HT-29 (cell line): Measurements from ENCODE around the gene TRPC4. TPM values are rescaled to one million over a fixed set of nuclear protein-coding genes. Genes with fewer than 3 reads are reported as not detected.

ENCODE experiments used
- DNase-seq: peaks from one replicate; pipeline ENCODE4 v3.0.0-alpha.2; 2015; ENCODE audit warnings: low spot score
- total RNA-seq: library from RNA; depleted of rRNA; stranded (reverse); fragments of >200 nt; shearing (Covaris generic); gene quantifications from 2 replicates; pipeline ENCODE4 v1.2.3, GENCODE V29; 2014; rRNA removed

Gene TRPC4
- total RNA-seq: not detected in 2 replicates

- no peak for DNase-seq
Measured at GRCh38 chr13:37869756-37870488, at the start of gene TRPC4. TRPC4 (minus strand) TSS chr13:37869772; CDS start chr13:37783333, 86,439 bp downstream.

- DNase-seq: peak; percentile 9
Measured at GRCh38 chr13:37918751-37919150, 49.2 kb upstream of the TRPC4 start.

GRCh38 chr13:37918116-37918714 is 48.6 kb upstream of the TRPC4 start:
- DNase-seq: no peak

GRCh38 chr13:37914781-37915391 is 45.3 kb upstream of the TRPC4 start:
- DNase-seq: no peak

GRCh38 chr13:37910790-37911189 is 41.2 kb upstream of the TRPC4 start:
- no peak for DNase-seq

GRCh38 chr13:37906880-37907279 is 37.3 kb upstream of the TRPC4 start:
- DNase-seq: no peak

GRCh38 chr13:37905736-37906135 is 36.2 kb upstream of the TRPC4 start:
- no peak for DNase-seq

- DNase-seq: peak; percentile 10
Measured at GRCh38 chr13:37899753-37900152, 30.2 kb upstream of the TRPC4 start.

- DNase-seq: no peak
Measured at GRCh38 chr13:37893321-37893720, 23.7 kb upstream of the TRPC4 start.

GRCh38 chr13:37889820-37890219 is 20.2 kb upstream of the TRPC4 start:
- no peak for DNase-seq

- no peak for DNase-seq
Measured at GRCh38 chr13:37889102-37889501, 19.5 kb upstream of the TRPC4 start.

GRCh38 chr13:37886879-37887278 is 17.3 kb upstream of the TRPC4 start:
- no peak for DNase-seq

- DNase-seq: no peak
Measured at GRCh38 chr13:37884674-37885073, 15.1 kb upstream of the TRPC4 start.

- DNase-seq: no peak
Measured at GRCh38 chr13:37884026-37884425, 14.5 kb upstream of the TRPC4 start.

GRCh38 chr13:37878921-37879320 is 9.3 kb upstream of the TRPC4 start:
- no peak for DNase-seq

GRCh38 chr13:37878496-37878895 is 8.9 kb upstream of the TRPC4 start:
- DNase-seq: no peak

GRCh38 chr13:37870895-37871550 is 1.5 kb upstream of the TRPC4 start:
- no peak for DNase-seq

GRCh38 chr13:37870489-37870845 is 895 bp upstream of the TRPC4 start:
- no peak for DNase-seq

GRCh38 chr13:37869506-37869755 is 141 bp downstream of the TRPC4 start:
- DNase-seq: no peak

GRCh38 chr13:37868691-37869505 is 674 bp downstream of the TRPC4 start:
- no peak for DNase-seq

- no peak for DNase-seq
Measured at GRCh38 chr13:37863708-37864107, 5.9 kb downstream of the TRPC4 start.

- DNase-seq: no peak
Measured at GRCh38 chr13:37835392-37835791, 34.2 kb downstream of the TRPC4 start.
